ENCODE data around the gene GCA. TPM values are rescaled to one million over a fixed set of nuclear protein-coding genes. Genes with fewer than 3 reads are reported as not detected.

GCA gene
- total and polyA plus RNA-seq, 2 of the 4 experiments (the other 2 are of a cell fraction): 2.2 to 3.6 TPM

GRCh38 chr2:162337868-162338267 lies 6.1 kb upstream of the GCA start:
- in situ Hi-C loops (cut with MboI; ENCODE audit: low sequenced_read_pairs): no loop called here
- no TSS peak for BruUV-seq (replicated peaks)
- Histone ChIP-seq H3K14ac (replicated peaks; ENCODE audit: low read depth, low read length) (no peak overlapping the region), H3K4me2 (ENCODE audit: low read depth, low read length) (no peak overlapping the region), H3K9me1 (ENCODE audit: insufficient read depth, low read length) (no peaks in the 10 kb centered on the region), H4K20me1 (ENCODE audit: insufficient read depth, low read length) (no peaks in the 10 kb centered on the region), H3K27ac (ENCODE audit: insufficient read depth, low read length) (no peak overlapping the region), H4K5ac (ENCODE audit: low read depth, low read length) (no peak overlapping the region), H4K91ac (ENCODE audit: insufficient read depth, low read depth, low read length) (no peak overlapping the region), H3K9me3 (ENCODE audit: control insufficient read depth, insufficient read depth, low read length) (peaks cover 2% of the 10 kb centered on the region), H3K18ac (ENCODE audit: low read depth, low read length) (no peak overlapping the region), H2AK9ac (replicated peaks; ENCODE audit: low read depth, low read length, poor library complexity) (no peak overlapping the region), H3K79me1 (ENCODE audit: low read depth in 1 of 2, low read length in 2 of 2) (no peaks in the 10 kb centered on the region), H2AK5ac (ENCODE audit: low read depth, low read length) (no peak overlapping the region), H3K4me1 (ENCODE audit: control insufficient read depth, insufficient read depth, low read length) (no peaks in the 10 kb centered on the region), H3K4ac (ENCODE audit: low read depth, low read length) (no peak overlapping the region), H3K56ac (ENCODE audit: extremely low read depth, insufficient read depth, low read length) (no peak overlapping the region), H2BK120ac (ENCODE audit: low read depth, low read length) (no peak overlapping the region), H3K36me3 (ENCODE audit: control insufficient read depth, insufficient read depth, low read length) (no peaks in the 10 kb centered on the region), H2AFZ (replicated peaks; ENCODE audit: low read length, poor library complexity) (no peak overlapping the region), H4K8ac (ENCODE audit: low read depth in 2 of 2, low read length in 2 of 2) (no peak overlapping the region), H2BK5ac (ENCODE audit: low read depth, low read length, poor library complexity, severe bottlenecking) (no peak overlapping the region), H3K4me3 (ENCODE audit: insufficient read depth, low read depth, low read length) (no peak overlapping the region), H3K27me3 (ENCODE audit: control insufficient read depth, insufficient read depth, low read length) (peaks cover 2% of the 10 kb centered on the region; the same call in 1 of the 2 replicates), H2BK20ac (ENCODE audit: low read depth, low read length) (no peak overlapping the region), H3K23ac (ENCODE audit: low read depth, low read length) (no peak overlapping the region), H2BK15ac (ENCODE audit: low read depth, low read length) (no peak overlapping the region), H3K9ac (ENCODE audit: low read depth, low read length) (no peak overlapping the region)
- no CpG with 5 or more reads among the region's 2 CpGs for WGBS, 2 experiments (ENCODE audit: extremely low coverage in 2 of 2, insufficient read length in 1 of 2)
- DNase-seq (no peak), ATAC-seq (ENCODE audit: low read depth) (no peak)
- POLR2A ChIA-PET (ENCODE audit: unreplicated experiment): no interaction called here
- CTCF ChIA-PET: interaction anchor here (0.6 kb wide), 1 partner anchor 1833 kb away, joined by 4 read pairs; no protein-coding TSS in a partner anchor
- intact Hi-C loops (cut with micrococcal nuclease): no loop called here
- dilution Hi-C loops (cut with HindIII; ENCODE audit: low sequenced_read_pairs, unreplicated experiment): no loop called here
- TF ChIP-seq POLR2A (IDR thresholded peaks at IDR 0.05; ENCODE audit: low read depth, low read length): no peak
- no peak for TF ChIP-seq MXI1 (IDR thresholded peaks at IDR 0.05; ENCODE audit: borderline replicate concordance, low read depth, low read length)
- TF ChIP-seq NFE2L2 (IDR thresholded peaks at IDR 0.05; ENCODE audit: low read depth, low read length): no peak
- TF ChIP-seq RFX5 (IDR thresholded peaks at IDR 0.05; ENCODE audit: low read depth, low read length): no peak
- no peak for TF ChIP-seq RAD21 (IDR thresholded peaks at IDR 0.05; ENCODE audit: low read length)
- no peak for TF ChIP-seq RCOR1 (IDR thresholded peaks at IDR 0.05; ENCODE audit: insufficient replicate concordance, low read length)
- TF ChIP-seq SMC3 (IDR thresholded peaks at IDR 0.05; ENCODE audit: low read depth, low read length): no peak
- TF ChIP-seq, protein P1, sequence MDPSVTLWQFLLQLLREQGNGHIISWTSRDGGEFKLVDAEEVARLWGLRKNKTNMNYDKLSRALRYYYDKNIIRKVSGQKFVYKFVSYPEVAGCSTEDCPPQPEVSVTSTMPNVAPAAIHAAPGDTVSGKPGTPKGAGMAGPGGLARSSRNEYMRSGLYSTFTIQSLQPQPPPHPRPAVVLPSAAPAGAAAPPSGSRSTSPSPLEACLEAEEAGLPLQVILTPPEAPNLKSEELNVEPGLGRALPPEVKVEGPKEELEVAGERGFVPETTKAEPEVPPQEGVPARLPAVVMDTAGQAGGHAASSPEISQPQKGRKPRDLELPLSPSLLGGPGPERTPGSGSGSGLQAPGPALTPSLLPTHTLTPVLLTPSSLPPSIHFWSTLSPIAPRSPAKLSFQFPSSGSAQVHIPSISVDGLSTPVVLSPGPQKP (IDR thresholded peaks at IDR 0.05; ENCODE audit: borderline replicate concordance, low read depth, low read length): no peak
- no peak for TF ChIP-seq CHD1 (IDR thresholded peaks at IDR 0.05; ENCODE audit: low read depth, low read length)

All from IMR-90 (cell line).